WTC11 (cell line): ENCODE data around the gene ZNF684. TPM values are rescaled to one million over a fixed set of nuclear protein-coding genes. Genes with fewer than 3 reads are reported as not detected.
A peak's percentile ranks its signal among the peaks of the same experiment; 100 is the strongest.

Experiments
- ATAC-seq: fragments of 200-7000 bp; cut with Tn5 transposase; 2 replicates; pipeline ENCODE4 v1.10.0; 2021; ENCODE audit warnings: mild to moderate bottlenecking, moderate library complexity
- CTCF ChIA-PET: fragments of 300-600 bp; sonication (Branson Sonifier 250); formaldehyde crosslinking; loops from one replicate; lab custom pipeline; 2021; ENCODE audit warnings: antibody characterized with exemption; lab: Charles Lee
- POLR2A ChIA-PET: fragments of 350-600 bp; sonication (Branson Sonifier 250); formaldehyde crosslinking; loops from one replicate; lab custom pipeline; 2021; ENCODE audit warnings: antibody characterized with exemption; lab: Charles Lee
- DNase-seq: peaks from one replicate; pipeline ENCODE4 v3.0.0; 2021; ENCODE audit warnings: low spot score
- H3K27ac Mint-ChIP-seq: 2 replicates; pipeline ENCODE4 v1.8.0; 2021; ENCODE audit warnings: mixed read lengths
- H3K27me3 Mint-ChIP-seq: 2 replicates; pipeline ENCODE4 v1.8.0; 2021; ENCODE audit warnings: low read depth, mild to moderate bottlenecking, moderate library complexity, mixed read lengths
- H3K36me3 Mint-ChIP-seq: 2 replicates; pipeline ENCODE4 v1.8.0; 2021; ENCODE audit warnings: mixed read lengths
- H3K4me1 Mint-ChIP-seq: 2 replicates; pipeline ENCODE4 v1.8.0; 2022; ENCODE audit warnings: mixed read lengths
- H3K4me3 Mint-ChIP-seq: 2 replicates; pipeline ENCODE4 v1.8.0; 2021; ENCODE audit warnings: mild to moderate bottlenecking, moderate library complexity, mixed read lengths
- H3K9me3 Mint-ChIP-seq: 2 replicates; pipeline ENCODE4 v1.8.0; 2021; ENCODE audit warnings: mixed read lengths
- CREM ChIP-seq: sonication (generic); formaldehyde crosslinking; IDR thresholded peaks from 2 replicates; pipeline ENCODE4 v1.8.1; 2022; ENCODE audit warnings: mild to moderate bottlenecking, missing genetic modification reagents, moderate library complexity
- GABPB1 ChIP-seq: sonication (generic); formaldehyde crosslinking; IDR thresholded peaks from 2 replicates; pipeline ENCODE4 v1.8.1; 2023; ENCODE audit warnings: mild to moderate bottlenecking, missing genetic modification reagents
- GRHL2 ChIP-seq: fragments of 250-450 bp; sonication (Bioruptor Pico); IDR thresholded peaks from 2 replicates; pipeline ENCODE4 v1.8.0; 2022; ENCODE audit warnings: mild to moderate bottlenecking, moderate library complexity; ENCODE audit not compliant: insufficient replicate concordance, severe bottlenecking
- HMGA2 ChIP-seq: fragments of 250-450 bp; sonication (Bioruptor Pico); IDR thresholded peaks from 2 replicates; pipeline ENCODE4 v1.4.0; 2021; ENCODE audit warnings: mild to moderate bottlenecking, moderate library complexity
- NR1H2 ChIP-seq: sonication (generic); formaldehyde crosslinking; IDR thresholded peaks from 2 replicates; pipeline ENCODE4 v1.9.0; 2021; ENCODE audit warnings: mild to moderate bottlenecking, moderate library complexity, missing genetic modification reagents
- PRRX2 ChIP-seq: fragments of 250-450 bp; sonication (Bioruptor Pico); IDR thresholded peaks from 2 replicates; pipeline ENCODE4 v1.8.0; 2021; ENCODE audit warnings: mild to moderate bottlenecking
- SMAD3 ChIP-seq: sonication (generic); formaldehyde crosslinking; IDR thresholded peaks from 2 replicates; pipeline ENCODE4 v1.8.0; 2022; ENCODE audit warnings: missing genetic modification reagents, mild to moderate bottlenecking, borderline replicate concordance
- SMAD4 ChIP-seq: sonication (generic); formaldehyde crosslinking; IDR thresholded peaks from 2 replicates; pipeline ENCODE4 v1.8.0; 2022; ENCODE audit warnings: mild to moderate bottlenecking, missing genetic modification reagents
- SP1 ChIP-seq: sonication (generic); formaldehyde crosslinking; conservative IDR thresholded peaks from 2 replicates; pipeline ENCODE4 v1.8.1; 2022; ENCODE audit warnings: missing genetic modification reagents
- TCF7 ChIP-seq: sonication (generic); formaldehyde crosslinking; IDR thresholded peaks from 2 replicates; pipeline ENCODE4 v1.8.0; 2022; ENCODE audit warnings: mild to moderate bottlenecking, low read depth, missing genetic modification reagents, moderate library complexity
- ZNF138 ChIP-seq: sonication (generic); formaldehyde crosslinking; conservative IDR thresholded peaks from 2 replicates; pipeline ENCODE4 v1.8.1; 2022; ENCODE audit warnings: mild to moderate bottlenecking, moderate library complexity, missing genetic modification reagents
- ZNF423 ChIP-seq: fragments of 250-450 bp; sonication (Bioruptor Pico); IDR thresholded peaks from 2 replicates; pipeline ENCODE4 v2.1.2; 2022; ENCODE audit warnings: mild to moderate bottlenecking, moderate library complexity
- ZNF671 ChIP-seq: fragments of 250-450 bp; sonication (Bioruptor Pico); IDR thresholded peaks from 2 replicates; pipeline ENCODE4 v1.8.0; 2021; ENCODE audit warnings: mild to moderate bottlenecking
- total RNA-seq: library from RNA; stranded (reverse); gene quantifications from 3 replicates; pipeline ENCODE4 v1.2.3, GENCODE V29; 2021
- TF ChIP-seq, protein P1 (sequence below): sonication (generic); formaldehyde crosslinking; IDR thresholded peaks from 2 replicates; pipeline ENCODE4 v1.8.1; 2023; ENCODE audit warnings: mild to moderate bottlenecking, missing genetic modification reagents, moderate library complexity
- TF ChIP-seq, protein P2 (sequence below): sonication (generic); formaldehyde crosslinking; IDR thresholded peaks from 2 replicates; pipeline ENCODE4 v1.8.0; 2022; ENCODE audit warnings: missing genetic modification reagents
- TF ChIP-seq, protein P3 (sequence below): sonication (generic); formaldehyde crosslinking; IDR thresholded peaks from 2 replicates; pipeline ENCODE4 v1.8.1; 2022; ENCODE audit warnings: mild to moderate bottlenecking, moderate library complexity, missing genetic modification reagents
- TF ChIP-seq, protein P4 (sequence below): sonication (generic); formaldehyde crosslinking; IDR thresholded peaks from 2 replicates; pipeline ENCODE4 v1.8.0; 2023; ENCODE audit warnings: missing genetic modification reagents
- TF ChIP-seq, protein P5 (sequence below): fragments of 250-450 bp; sonication (Bioruptor Pico); IDR thresholded peaks from 2 replicates; pipeline ENCODE4 v1.9.0; 2021; ENCODE audit warnings: mild to moderate bottlenecking, borderline replicate concordance
- TF ChIP-seq, protein P6 (sequence below): sonication (generic); formaldehyde crosslinking; IDR thresholded peaks from 2 replicates; pipeline ENCODE4 v1.8.1; 2023; ENCODE audit warnings: mild to moderate bottlenecking, moderate library complexity, missing genetic modification reagents
- TF ChIP-seq, protein P7 (sequence below): sonication (generic); formaldehyde crosslinking; IDR thresholded peaks from 2 replicates; pipeline ENCODE4 v1.8.1; 2023; ENCODE audit warnings: mild to moderate bottlenecking, missing genetic modification reagents, moderate library complexity

ZNF684 gene
- total RNA-seq, 1 experiment from 2014 or later: 9.8 TPM

DNA sequence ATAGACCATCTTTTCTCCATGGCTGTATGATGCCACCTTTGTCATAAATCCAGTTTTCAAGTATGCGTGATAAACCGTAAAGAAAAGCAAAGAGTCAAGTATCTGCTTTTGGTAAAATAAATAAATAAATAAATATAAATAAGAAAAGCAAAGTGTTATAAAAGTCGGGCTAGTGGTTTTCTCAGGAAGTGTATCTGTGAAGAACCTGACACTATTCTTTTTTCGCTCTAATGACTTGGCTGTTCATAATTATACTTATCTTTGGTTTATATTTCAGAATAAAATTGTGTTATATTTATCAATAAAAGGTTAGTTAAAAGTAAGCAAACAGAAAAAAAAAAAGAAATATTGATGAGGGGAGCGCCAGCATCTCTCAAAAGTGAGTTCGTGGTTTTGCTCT, 23.5 kb upstream of the ZNF684 start:
- CTCF ChIA-PET: interaction anchor here (1.0 to 2.0 kb wide), 3 partner anchors 24 to 445 kb away, joined by 3 to 12 read pairs (median 5); partner anchors contain the start of gene ZNF684
- Mint-ChIP-seq H3K27me3 (peaks cover 15% of the 10 kb centered on the region), H3K9me3 (peaks cover 23% of the 10 kb centered on the region), H3K36me3 (peaks cover 18% of the 10 kb centered on the region), H3K4me1 (peaks cover 6% of the 10 kb centered on the region), H3K27ac (no peak overlapping the region), H3K4me3 (peak overlapping the region; percentile 78)
- ATAC-seq: no peak
- no peak for DNase-seq
- TF ChIP-seq GABPB1 (CRISPR knock-in tag) (no peak), TCF7 (no peak), ZNF423 (CRISPR knock-in tag) (no peak), SMAD3 (CRISPR knock-in tag) (no peak), PRRX2 (no peak), CREM (CRISPR knock-in tag) (no peak), NR1H2 (CRISPR knock-in tag) (no peak), ZNF671 (CRISPR knock-in tag) (no peak), SP1 (CRISPR knock-in tag) (no peak)
- TF ChIP-seq, protein P1, sequence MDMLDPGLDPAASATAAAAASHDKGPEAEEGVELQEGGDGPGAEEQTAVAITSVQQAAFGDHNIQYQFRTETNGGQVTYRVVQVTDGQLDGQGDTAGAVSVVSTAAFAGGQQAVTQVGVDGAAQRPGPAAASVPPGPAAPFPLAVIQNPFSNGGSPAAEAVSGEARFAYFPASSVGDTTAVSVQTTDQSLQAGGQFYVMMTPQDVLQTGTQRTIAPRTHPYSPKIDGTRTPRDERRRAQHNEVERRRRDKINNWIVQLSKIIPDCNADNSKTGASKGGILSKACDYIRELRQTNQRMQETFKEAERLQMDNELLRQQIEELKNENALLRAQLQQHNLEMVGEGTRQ (CRISPR knock-in tag): no peak
- TF ChIP-seq, protein P2, sequence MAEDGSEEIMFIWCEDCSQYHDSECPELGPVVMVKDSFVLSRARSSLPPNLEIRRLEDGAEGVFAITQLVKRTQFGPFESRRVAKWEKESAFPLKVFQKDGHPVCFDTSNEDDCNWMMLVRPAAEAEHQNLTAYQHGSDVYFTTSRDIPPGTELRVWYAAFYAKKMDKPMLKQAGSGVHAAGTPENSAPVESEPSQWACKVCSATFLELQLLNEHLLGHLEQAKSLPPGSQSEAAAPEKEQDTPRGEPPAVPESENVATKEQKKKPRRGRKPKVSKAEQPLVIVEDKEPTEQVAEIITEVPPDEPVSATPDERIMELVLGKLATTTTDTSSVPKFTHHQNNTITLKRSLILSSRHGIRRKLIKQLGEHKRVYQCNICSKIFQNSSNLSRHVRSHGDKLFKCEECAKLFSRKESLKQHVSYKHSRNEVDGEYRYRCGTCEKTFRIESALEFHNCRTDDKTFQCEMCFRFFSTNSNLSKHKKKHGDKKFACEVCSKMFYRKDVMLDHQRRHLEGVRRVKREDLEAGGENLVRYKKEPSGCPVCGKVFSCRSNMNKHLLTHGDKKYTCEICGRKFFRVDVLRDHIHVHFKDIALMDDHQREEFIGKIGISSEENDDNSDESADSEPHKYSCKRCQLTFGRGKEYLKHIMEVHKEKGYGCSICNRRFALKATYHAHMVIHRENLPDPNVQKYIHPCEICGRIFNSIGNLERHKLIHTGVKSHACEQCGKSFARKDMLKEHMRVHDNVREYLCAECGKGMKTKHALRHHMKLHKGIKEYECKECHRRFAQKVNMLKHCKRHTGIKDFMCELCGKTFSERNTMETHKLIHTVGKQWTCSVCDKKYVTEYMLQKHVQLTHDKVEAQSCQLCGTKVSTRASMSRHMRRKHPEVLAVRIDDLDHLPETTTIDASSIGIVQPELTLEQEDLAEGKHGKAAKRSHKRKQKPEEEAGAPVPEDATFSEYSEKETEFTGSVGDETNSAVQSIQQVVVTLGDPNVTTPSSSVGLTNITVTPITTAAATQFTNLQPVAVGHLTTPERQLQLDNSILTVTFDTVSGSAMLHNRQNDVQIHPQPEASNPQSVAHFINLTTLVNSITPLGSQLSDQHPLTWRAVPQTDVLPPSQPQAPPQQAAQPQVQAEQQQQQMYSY (CRISPR knock-in tag): no peak
- TF ChIP-seq, protein P3, sequence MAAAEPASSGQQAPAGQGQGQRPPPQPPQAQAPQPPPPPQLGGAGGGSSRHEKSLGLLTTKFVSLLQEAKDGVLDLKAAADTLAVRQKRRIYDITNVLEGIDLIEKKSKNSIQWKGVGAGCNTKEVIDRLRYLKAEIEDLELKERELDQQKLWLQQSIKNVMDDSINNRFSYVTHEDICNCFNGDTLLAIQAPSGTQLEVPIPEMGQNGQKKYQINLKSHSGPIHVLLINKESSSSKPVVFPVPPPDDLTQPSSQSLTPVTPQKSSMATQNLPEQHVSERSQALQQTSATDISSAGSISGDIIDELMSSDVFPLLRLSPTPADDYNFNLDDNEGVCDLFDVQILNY: no peak
- TF ChIP-seq, protein P4, sequence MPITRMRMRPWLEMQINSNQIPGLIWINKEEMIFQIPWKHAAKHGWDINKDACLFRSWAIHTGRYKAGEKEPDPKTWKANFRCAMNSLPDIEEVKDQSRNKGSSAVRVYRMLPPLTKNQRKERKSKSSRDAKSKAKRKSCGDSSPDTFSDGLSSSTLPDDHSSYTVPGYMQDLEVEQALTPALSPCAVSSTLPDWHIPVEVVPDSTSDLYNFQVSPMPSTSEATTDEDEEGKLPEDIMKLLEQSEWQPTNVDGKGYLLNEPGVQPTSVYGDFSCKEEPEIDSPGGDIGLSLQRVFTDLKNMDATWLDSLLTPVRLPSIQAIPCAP (CRISPR knock-in tag): no peak
- POLR2A ChIA-PET: interaction anchor here (1.8 kb wide), 1 partner anchor 24 kb away, joined by 4 read pairs; the partner anchor contains the start of gene ZNF684

DNA sequence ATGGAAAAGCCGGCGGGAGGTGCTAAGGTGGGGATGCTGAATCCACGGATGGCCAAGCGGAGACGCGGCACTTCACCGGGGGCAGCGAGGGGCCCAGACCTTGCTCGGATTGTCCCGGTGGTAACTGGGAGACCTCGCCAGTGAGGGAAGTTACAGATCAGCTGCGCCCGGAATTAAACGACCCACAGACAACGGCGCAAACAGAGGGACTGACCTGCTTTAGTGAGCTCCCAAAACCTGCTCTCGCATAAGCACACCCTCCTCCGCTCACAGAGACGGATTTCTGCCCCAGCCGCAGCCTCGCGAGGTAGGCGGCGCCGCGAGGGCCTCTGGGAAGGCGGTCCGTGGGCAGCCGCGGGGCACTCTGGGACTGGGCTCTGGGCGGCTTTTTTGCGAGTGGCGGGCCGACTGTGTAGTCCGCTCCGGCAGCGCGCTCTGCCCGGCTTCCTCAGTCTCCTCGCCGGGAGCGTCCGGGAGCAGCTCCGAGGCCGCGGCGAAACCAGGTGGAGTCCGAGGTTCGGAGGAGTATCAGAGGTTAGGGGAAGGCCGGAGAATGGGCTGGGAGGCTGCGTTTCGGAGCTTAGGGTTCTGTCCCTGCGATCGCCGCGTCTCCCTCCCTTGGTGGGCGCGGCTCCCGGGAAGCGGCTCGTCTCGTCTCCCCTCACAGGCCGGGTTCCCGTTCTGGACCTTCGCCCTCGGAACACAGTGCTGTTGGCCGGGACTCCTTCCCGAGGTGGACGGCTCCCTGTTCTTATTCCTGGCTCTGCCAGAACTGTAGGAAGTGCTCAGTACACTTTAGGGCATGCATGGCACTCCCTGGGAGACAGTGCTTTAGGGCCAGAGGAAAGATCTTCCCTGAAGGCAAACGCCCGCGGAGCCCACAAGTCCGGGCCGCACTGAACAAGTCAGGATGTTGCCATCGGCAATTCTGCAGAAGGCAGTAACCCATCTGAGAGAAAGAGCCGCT, 22.8 kb upstream of the ZNF684 start, which contains the start of gene EXO5:
Gene EXO5 (plus strand): TSS at position 393 of the 967 bp plus-strand sequence. CDS start 5,778 bp downstream, outside the sequence.
- H3K4me1 Mint-ChIP-seq: peaks cover 6% of the 10 kb centered on the region
- H3K27me3 Mint-ChIP-seq: peaks cover 15% of the 10 kb centered on the region
- DNase-seq (peak; percentile 55), ATAC-seq (peak; percentile 95)
- no peak within 1 kb of the TSS for H3K27ac Mint-ChIP-seq
- H3K4me3 Mint-ChIP-seq: peak within 1 kb of the TSS; percentile 78
- H3K9me3 Mint-ChIP-seq: peaks cover 23% of the 10 kb centered on the region
- ChIA-PET POLR2A (interaction anchor here (1.8 kb wide), 1 partner anchor 23 kb away, joined by 4 read pairs; the partner anchor contains the start of gene ZNF684), CTCF (interaction anchor here (0.6 to 2.0 kb wide), 4 partner anchors 23 to 444 kb away, joined by 3 to 12 read pairs (median 4); partner anchors contain the start of gene ZNF684)
- H3K36me3 Mint-ChIP-seq: peaks cover 18% of the 10 kb centered on the region
- 0 out of 2 replicates have a peak, but pooled peaks have one; percentile 45 for TF ChIP-seq NR1H2 (CRISPR knock-in tag)
- TF ChIP-seq GRHL2 (CRISPR knock-in tag): no peak
- TF ChIP-seq HMGA2: no peak
- TF ChIP-seq, protein P5, sequence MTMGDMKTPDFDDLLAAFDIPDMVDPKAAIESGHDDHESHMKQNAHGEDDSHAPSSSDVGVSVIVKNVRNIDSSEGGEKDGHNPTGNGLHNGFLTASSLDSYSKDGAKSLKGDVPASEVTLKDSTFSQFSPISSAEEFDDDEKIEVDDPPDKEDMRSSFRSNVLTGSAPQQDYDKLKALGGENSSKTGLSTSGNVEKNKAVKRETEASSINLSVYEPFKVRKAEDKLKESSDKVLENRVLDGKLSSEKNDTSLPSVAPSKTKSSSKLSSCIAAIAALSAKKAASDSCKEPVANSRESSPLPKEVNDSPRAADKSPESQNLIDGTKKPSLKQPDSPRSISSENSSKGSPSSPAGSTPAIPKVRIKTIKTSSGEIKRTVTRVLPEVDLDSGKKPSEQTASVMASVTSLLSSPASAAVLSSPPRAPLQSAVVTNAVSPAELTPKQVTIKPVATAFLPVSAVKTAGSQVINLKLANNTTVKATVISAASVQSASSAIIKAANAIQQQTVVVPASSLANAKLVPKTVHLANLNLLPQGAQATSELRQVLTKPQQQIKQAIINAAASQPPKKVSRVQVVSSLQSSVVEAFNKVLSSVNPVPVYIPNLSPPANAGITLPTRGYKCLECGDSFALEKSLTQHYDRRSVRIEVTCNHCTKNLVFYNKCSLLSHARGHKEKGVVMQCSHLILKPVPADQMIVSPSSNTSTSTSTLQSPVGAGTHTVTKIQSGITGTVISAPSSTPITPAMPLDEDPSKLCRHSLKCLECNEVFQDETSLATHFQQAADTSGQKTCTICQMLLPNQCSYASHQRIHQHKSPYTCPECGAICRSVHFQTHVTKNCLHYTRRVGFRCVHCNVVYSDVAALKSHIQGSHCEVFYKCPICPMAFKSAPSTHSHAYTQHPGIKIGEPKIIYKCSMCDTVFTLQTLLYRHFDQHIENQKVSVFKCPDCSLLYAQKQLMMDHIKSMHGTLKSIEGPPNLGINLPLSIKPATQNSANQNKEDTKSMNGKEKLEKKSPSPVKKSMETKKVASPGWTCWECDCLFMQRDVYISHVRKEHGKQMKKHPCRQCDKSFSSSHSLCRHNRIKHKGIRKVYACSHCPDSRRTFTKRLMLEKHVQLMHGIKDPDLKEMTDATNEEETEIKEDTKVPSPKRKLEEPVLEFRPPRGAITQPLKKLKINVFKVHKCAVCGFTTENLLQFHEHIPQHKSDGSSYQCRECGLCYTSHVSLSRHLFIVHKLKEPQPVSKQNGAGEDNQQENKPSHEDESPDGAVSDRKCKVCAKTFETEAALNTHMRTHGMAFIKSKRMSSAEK (CRISPR knock-in tag): peak; percentile 89; the same call in 1 of the 2 replicates
- TF ChIP-seq, protein P6, sequence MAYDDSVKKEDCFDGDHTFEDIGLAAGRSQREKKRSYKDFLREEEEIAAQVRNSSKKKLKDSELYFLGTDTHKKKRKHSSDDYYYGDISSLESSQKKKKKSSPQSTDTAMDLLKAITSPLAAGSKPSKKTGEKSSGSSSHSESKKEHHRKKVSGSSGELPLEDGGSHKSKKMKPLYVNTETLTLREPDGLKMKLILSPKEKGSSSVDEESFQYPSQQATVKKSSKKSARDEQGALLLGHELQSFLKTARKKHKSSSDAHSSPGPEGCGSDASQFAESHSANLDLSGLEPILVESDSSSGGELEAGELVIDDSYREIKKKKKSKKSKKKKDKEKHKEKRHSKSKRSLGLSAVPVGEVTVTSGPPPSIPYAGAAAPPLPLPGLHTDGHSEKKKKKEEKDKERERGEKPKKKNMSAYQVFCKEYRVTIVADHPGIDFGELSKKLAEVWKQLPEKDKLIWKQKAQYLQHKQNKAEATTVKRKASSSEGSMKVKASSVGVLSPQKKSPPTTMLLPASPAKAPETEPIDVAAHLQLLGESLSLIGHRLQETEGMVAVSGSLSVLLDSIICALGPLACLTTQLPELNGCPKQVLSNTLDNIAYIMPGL (CRISPR knock-in tag): peak; percentile 93; the same call in 1 of the 2 replicates
- no peak for TF ChIP-seq SMAD4
- no peak for TF ChIP-seq ZNF138 (CRISPR knock-in tag)
- peak; percentile 74 for TF ChIP-seq GABPB1 (CRISPR knock-in tag)
- TF ChIP-seq, protein P7, sequence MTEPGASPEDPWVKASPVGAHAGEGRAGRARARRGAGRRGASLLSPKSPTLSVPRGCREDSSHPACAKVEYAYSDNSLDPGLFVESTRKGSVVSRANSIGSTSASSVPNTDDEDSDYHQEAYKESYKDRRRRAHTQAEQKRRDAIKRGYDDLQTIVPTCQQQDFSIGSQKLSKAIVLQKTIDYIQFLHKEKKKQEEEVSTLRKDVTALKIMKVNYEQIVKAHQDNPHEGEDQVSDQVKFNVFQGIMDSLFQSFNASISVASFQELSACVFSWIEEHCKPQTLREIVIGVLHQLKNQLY (CRISPR knock-in tag): no peak
